ENCODE results near the gene UQCR11.

Gene UQCR11

DNA sequence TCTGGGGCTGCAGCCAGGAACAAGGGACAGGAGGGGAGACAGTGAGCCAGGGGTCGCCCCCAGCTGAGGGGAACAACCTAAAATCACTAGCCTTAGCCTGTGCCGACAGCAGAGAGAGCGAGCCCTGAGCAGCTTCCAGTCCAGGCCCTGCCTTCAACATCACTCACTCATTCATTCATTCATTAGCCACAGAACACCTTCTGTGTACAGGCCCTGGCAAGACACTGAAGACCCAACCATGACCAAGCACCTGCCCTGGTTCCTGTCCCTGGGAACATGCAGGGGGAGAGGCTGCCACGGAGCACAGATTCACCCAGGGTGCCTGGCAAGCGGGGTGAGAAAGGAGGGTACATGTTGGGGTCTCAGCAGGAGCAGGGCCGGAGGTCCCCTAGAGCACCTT is 42.0 kb downstream of the UQCR11 start:
- no peak for DNase-seq

DNA sequence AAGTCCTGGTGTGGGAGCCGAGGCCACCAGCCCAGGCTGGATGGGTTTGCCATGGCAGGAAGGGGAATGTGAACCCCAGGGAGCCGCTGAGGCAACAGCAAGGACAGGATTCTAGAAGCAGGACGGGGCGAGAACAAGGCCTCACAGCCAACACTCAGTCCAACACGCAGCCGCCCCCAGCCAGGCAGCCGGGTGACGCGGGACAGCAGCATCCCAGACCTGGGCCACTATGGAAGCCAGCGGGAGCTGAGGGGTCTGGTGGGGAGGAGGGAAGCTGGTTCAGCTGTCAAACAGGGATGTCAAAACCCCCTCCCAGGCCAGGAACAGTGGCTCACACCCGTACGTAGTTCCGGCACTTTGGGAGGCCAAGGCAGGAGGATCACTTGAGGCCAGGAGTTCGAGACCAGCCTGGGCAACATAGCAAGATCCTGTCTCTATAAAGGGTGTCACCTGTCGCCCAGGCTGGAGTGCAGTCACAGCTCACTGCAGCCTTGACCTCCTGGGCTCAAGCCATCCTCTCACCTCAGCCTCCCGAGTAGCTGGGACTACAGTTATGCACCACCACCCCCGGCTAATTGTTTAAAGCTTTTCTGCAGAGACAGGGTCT is 43.9 kb downstream of the UQCR11 start:
- no peak for DNase-seq

DNA sequence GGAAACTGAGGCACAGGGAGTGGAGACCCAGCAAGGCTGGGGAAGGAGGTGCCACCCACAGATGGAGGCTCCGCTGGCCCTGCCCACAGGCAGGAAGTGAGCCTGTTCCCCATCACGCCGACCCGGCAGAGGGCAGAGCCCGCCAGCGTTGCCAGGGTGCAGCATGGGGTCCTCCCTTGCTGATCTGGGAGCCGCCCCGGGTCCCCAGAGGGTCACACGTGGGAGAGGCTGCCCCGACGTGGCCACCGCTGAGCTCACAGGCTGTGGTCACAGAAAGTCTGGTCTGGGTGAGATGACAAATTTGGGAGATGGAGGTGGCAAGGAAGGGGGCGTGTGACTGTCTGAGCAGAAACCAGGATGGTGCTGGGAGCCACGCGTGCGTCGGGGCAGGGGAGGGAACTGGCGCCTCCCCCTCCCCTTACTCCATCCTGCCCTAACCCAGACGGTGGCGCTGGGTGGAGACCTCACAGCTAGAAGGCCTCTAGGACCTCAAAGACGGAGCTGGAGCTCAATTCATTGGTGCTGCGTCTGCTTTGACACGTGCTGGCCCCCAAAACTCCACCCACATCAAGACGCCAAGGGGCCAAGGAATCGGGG is 44.9 kb downstream of the UQCR11 start:
- no peak for DNase-seq

DNA sequence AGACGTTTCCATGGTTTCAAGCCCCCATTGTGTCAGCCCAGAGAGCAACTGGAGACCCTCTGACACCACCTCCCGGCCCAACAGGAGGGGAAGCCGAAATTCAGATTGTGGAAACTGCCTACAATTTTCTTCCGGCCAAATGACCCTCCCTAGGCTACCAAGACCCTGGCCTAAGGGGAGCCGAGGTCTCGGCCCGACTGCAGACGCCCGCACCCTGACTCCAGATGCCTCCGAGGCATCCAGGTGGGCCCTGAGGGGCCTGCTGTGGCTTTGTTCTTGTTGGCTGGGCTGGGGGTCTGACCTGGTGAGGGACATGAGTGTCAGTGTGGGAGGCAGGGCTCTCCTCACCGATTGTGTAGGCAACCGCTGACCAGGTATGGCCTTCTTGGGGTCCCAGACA is 46.7 kb downstream of the UQCR11 start:
- no peak for DNase-seq

DNA sequence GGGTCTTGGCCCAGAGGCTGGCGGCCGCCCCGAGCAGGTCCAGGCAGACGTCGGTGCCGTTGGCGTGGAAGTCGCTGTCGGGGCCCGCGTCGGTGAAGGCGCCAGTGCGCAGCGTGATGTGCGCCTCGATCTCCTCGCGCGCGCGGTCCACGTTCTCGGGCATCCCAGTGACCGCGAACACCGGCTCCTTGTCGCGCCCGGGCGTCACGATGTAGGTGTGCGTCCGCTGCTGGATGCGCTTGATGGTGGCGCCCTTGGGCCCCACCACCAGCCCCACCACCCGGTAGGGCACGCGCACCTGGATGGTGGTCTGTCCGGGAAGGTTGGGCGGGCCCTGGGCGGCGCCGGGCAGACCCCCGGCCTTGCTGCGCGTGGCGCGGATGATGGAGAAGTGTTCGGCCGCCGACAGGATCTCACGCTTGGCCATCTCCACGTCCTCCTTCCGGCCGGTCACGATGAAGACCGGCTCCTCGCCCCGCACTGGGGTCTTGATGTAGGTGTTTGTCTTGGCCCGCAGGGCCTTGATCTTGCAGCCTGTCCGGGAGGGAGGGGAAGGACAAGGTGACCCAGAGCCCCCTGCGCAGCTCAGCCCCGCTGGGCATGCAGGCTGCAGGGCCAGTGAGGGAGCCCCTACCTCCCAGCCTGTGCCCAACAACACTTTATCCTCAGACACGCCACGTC is 48.7 kb downstream of the UQCR11 start:
- no peak for DNase-seq

DNA sequence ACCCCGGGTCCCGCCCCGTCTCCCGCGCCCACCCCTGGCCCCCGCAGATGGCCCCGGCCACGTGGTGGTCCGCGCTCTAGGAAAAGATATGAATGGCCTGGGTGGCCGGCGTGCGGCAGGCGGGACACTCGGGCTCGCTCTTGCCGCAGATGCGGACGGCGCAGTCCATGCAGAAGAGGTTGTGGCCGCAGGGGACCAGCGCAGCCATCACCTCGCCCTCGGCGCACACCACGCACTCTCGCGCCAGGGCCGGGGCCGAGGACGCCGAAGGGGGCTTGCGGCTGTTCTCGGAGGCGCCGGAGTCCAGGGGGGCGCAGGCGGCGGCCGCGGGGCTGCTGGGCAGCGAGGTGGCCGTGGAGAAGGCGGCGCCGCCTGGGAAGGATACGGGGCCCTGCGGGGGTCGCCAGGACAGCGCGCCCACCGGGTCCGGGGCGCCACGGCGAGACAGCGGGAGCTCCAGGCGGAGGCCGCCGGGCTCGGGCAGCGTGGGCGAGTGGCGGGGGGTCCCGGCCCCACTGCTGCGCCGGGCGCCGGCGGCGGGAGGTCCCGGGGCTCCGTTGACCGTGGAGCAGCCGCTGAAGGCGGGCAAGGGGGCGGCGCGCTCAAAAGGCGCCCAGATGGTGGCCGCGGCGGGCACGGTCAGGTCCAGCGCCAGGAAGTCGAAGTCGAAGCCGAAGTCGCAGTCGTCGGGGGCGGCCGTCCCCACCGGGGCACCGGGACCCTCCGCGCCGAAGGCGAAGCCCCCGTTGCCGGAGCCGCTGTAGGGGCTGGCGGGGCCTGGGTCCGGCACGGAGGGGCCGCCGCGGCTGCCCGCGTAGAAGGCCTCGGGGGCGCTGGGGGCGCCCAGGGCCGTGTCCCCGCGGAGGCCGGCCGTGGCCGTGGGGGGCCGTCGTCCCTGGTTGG is 49.5 kb downstream of the UQCR11 start:
- no peak for DNase-seq

DNA sequence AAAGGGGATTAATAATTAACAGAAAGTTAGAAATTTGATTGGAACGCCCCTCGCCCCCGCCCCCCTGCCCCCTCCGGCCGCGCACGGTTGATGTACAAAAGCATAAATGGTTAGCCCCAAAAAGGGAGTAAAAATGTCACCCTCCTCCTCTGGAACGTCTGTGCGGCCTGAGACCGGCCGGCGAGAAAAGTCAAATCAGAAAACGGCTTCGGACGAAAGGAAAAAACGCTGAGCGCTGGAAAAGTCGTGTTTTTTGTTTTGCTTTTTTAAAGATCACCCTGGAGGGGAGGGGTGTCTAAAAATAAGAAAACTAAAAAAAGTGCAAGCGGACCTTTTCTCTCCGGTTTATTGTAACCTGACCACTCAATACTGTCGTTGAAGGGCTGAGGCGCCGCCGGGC is 50.3 kb downstream of the UQCR11 start:
- no peak for DNase-seq

DNA sequence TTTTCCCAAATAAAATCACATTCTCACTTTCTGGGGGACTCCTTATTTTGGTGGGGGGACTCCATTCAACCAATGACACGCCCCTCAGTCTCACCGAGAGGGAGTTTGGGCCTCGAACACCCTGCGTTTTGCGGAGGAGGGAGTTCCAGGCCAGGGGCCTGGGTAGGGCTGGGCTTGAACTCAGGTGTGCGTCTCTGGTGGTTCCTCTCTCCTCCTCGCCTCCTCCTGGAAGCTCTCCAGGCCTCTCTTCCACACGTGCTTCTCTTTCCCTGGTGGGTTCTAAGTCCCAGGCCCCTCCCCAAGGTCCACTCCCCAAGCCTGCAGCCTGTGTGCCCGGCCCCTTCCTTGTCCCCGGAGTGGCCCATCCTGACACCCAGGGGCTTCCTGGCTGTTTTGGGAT is 51.8 kb downstream of the UQCR11 start:
- no peak for DNase-seq

DNA sequence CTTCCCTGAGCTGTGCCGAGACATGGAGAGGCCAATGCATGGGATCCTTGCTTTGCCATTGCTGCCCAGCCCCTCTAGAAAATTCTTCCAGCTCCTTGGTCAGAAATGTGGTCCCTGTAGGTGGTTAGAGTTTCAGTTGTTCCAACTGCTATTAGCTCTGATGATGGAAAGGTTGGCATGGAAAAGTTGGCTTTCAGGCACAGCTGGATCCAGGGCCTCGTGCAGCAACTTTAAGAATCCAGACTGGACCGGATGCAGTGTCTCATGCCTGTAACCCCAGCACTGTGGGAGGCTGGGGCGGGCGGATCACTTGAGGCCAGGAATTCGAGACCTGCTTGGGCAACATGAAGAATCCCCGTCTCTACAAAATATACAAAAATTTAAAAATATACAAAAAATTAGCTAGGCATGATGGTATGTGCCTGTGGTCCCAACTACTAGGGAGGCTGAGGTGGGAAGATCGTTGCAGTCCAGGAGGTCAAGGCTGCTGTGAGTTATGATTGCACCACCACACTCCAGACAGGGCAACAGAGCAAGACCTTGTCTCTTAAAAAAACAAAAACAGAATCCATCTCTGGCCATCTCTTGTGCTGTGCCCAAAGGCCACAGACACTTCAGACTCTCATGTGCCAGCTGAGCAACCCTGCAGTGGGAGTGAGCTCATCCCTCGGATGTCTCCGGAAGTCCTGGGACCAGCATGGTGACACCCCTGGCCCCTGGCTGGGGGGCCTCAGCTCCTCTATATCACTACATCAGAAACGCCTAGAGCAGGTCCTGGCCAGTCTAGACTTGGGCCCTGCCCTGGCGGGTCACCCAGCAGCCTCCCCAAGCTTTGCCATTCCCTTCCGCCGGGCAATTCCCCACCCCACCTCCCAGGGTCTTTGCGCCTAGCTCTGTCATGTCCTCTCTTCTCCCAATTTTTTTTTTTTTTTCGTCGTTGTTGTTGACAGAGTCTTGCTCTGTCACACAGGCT is 53.9 kb downstream of the UQCR11 start:
- DNase-seq, result no peak

DNA sequence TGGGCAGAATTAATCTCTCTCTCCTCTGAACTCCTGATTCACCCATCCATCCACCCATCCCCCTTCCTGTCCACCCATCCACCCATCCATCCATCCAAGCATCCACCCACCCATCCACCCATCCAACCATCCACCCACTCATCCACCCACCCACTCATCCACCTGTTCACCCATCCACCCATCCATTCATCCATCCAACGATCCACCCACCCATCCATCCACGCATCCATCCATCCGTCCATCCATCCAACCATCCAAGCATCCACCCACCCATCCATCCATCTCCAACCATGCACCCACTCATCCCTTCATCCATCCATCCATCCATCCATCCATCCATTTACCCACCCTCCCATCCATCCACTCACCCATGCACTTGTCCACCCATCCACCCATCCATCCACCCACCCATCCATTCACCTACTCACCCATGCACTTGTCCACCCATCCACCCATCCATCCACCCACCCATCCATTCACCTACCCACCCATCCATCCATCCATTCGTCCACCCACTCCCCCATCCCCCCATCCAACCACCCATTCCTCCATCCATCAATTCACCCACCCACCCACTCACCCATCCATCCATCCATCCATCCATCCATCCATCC is 55.8 kb downstream of the UQCR11 start:
- no peak for DNase-seq

All from stimulated activated CD4-positive, alpha-beta T cell treated with anti-CD3 and anti-CD28 coated beads, Interleukin-12 subunit alpha, Interleukin-12 subunit beta, amount 100 ng/mL, for 4 hours (primary cell).